SK-N-SH treated with all-trans-retinoic acid at 6 μM for 48 hours (cell line): ENCODE measurements around the gene SEPTIN6.

Experiments used
- ATAC-seq: fragments of 200-7000 bp; cut with Tn5 transposase; 3 replicates; pipeline ENCODE4 v1.9.1; 2020; ENCODE audit warnings: mild to moderate bottlenecking, moderate library complexity
- ARNTL ChIP-seq: fragments of 450-650 bp; formaldehyde crosslinking; IDR thresholded peaks from 2 replicates; pipeline ENCODE4 v1.5.0; 2020; ENCODE audit warnings: low read depth, mild to moderate bottlenecking, moderate library complexity, borderline replicate concordance
- BACH2 ChIP-seq: fragments of 250-450 bp; sonication (Bioruptor Pico); IDR thresholded peaks from 2 replicates; pipeline ENCODE4 v1.9.0; 2021; ENCODE audit warnings: mild to moderate bottlenecking, borderline replicate concordance
- CREB5 ChIP-seq: fragments of 250-450 bp; sonication (Bioruptor Pico); IDR thresholded peaks from 2 replicates; pipeline ENCODE4 v1.5.1; 2020; ENCODE audit warnings: low read depth, mild to moderate bottlenecking, moderate library complexity
- CSDC2 ChIP-seq: fragments of 250-450 bp; sonication (Bioruptor Pico); IDR thresholded peaks from 2 replicates; pipeline ENCODE4 v1.5.0; 2020; ENCODE audit warnings: mild to moderate bottlenecking, moderate library complexity
- CSRNP3 ChIP-seq: fragments of 250-450 bp; sonication (Bioruptor Pico); IDR thresholded peaks from 2 replicates; pipeline ENCODE4 v1.5.1; 2021; ENCODE audit warnings: mild to moderate bottlenecking, moderate library complexity
- ESRRG ChIP-seq: fragments of 250-450 bp; sonication (Bioruptor Pico); IDR thresholded peaks from 2 replicates; pipeline ENCODE4 v1.6.1; 2021; ENCODE audit warnings: mild to moderate bottlenecking
- GLIS3 ChIP-seq: fragments of 250-450 bp; sonication (Bioruptor Pico); IDR thresholded peaks from 2 replicates; pipeline ENCODE4 v1.5.0; 2020; ENCODE audit warnings: mild to moderate bottlenecking, moderate library complexity
- ISL1 ChIP-seq: fragments of 250-450 bp; sonication (Bioruptor Pico); IDR thresholded peaks from 2 replicates; pipeline ENCODE4 v2.1.2; 2022; ENCODE audit warnings: mild to moderate bottlenecking, moderate library complexity
- OSR1 ChIP-seq: fragments of 250-450 bp; sonication (Bioruptor Pico); IDR thresholded peaks from 2 replicates; pipeline ENCODE4 v1.8.0; 2022; ENCODE audit warnings: moderate library complexity, mild to moderate bottlenecking, inconsistent platforms
- PATZ1 ChIP-seq: fragments of 250-450 bp; sonication (Bioruptor Pico); IDR thresholded peaks from 2 replicates; pipeline ENCODE4 v1.8.0; 2020; ENCODE audit warnings: mild to moderate bottlenecking, moderate library complexity, borderline replicate concordance
- POU6F1 ChIP-seq: fragments of 250-450 bp; sonication (Bioruptor Pico); IDR thresholded peaks from 2 replicates; pipeline ENCODE4 v1.8.0; 2021; ENCODE audit warnings: low read depth, mild to moderate bottlenecking, moderate library complexity, borderline replicate concordance
- PPARA ChIP-seq: fragments of 250-450 bp; sonication (Bioruptor Pico); IDR thresholded peaks from 2 replicates; pipeline ENCODE4 v1.5.0; 2020; ENCODE audit warnings: mild to moderate bottlenecking, borderline replicate concordance
- RARB ChIP-seq: fragments of 250-450 bp; sonication (Bioruptor Pico); IDR thresholded peaks from 2 replicates; pipeline ENCODE4 v1.8.0; 2021; ENCODE audit warnings: mild to moderate bottlenecking, moderate library complexity
- SNAI2 ChIP-seq: fragments of 250-450 bp; sonication (Bioruptor Pico); IDR thresholded peaks from 2 replicates; pipeline ENCODE4 v1.5.0; 2020; ENCODE audit warnings: mild to moderate bottlenecking, moderate library complexity
- TCF4 ChIP-seq: fragments of 250-450 bp; sonication (Bioruptor Pico); IDR thresholded peaks from 2 replicates; pipeline ENCODE4 v1.8.0; 2021; ENCODE audit warnings: mild to moderate bottlenecking, moderate library complexity, borderline replicate concordance
- TOX ChIP-seq: fragments of 250-450 bp; sonication (Bioruptor Pico); IDR thresholded peaks from 2 replicates; pipeline ENCODE4 v1.8.0; 2021; ENCODE audit warnings: mild to moderate bottlenecking, moderate library complexity, borderline replicate concordance
- ZC3H10 ChIP-seq: fragments of 250-450 bp; sonication (Bioruptor Pico); IDR thresholded peaks from 2 replicates; pipeline ENCODE4 v1.5.1; 2021; ENCODE audit warnings: mild to moderate bottlenecking, moderate library complexity
- ZFP3 ChIP-seq: fragments of 250-450 bp; sonication (Bioruptor Pico); IDR thresholded peaks from 2 replicates; pipeline ENCODE4 v1.5.0; 2020; ENCODE audit warnings: mild to moderate bottlenecking, moderate library complexity
- ZFP30 ChIP-seq: fragments of 450-650 bp; formaldehyde crosslinking; IDR thresholded peaks from 2 replicates; pipeline ENCODE4 v1.5.0; 2022; ENCODE audit warnings: mild to moderate bottlenecking, moderate library complexity
- ZNF565 ChIP-seq: fragments of 450-650 bp; formaldehyde crosslinking; conservative IDR thresholded peaks from 2 replicates; pipeline ENCODE4 v1.5.0; 2020; ENCODE audit warnings: low read depth, mild to moderate bottlenecking, moderate library complexity
- ZNF70 ChIP-seq: fragments of 450-650 bp; formaldehyde crosslinking; IDR thresholded peaks from 2 replicates; pipeline ENCODE4 v1.5.0; 2020; ENCODE audit warnings: mild to moderate bottlenecking, moderate library complexity
- ZNF8 ChIP-seq: fragments of 450-650 bp; formaldehyde crosslinking; IDR thresholded peaks from 2 replicates; pipeline ENCODE4 v1.5.0; 2020; ENCODE audit warnings: mild to moderate bottlenecking, moderate library complexity

The SEPTIN6 gene

GRCh38 chrX:119659522-119659921 lies 33.4 kb downstream of the SEPTIN6 start:
- no peak for TF ChIP-seq BACH2 (CRISPR knock-in tag)
- TF ChIP-seq ZNF8 (CRISPR knock-in tag), result no peak
- TF ChIP-seq CSDC2 (CRISPR knock-in tag), result no peak
- no peak for TF ChIP-seq TOX (CRISPR knock-in tag)
- no peak for TF ChIP-seq ESRRG (CRISPR knock-in tag)
- no peak for TF ChIP-seq ISL1 (CRISPR knock-in tag)
- TF ChIP-seq ZC3H10 (CRISPR knock-in tag), result no peak
- no peak for TF ChIP-seq ARNTL (CRISPR knock-in tag)
- no peak for TF ChIP-seq TCF4
- TF ChIP-seq ZNF565 (CRISPR knock-in tag), result no peak
- no peak for TF ChIP-seq GLIS3
- TF ChIP-seq OSR1 (CRISPR knock-in tag), result no peak
- TF ChIP-seq ZFP30 (CRISPR knock-in tag), result no peak
- no peak for TF ChIP-seq CREB5
- no peak for TF ChIP-seq SNAI2 (CRISPR knock-in tag)
- no peak for TF ChIP-seq ZFP3 (CRISPR knock-in tag)
- no peak for TF ChIP-seq CSRNP3 (CRISPR knock-in tag)
- TF ChIP-seq POU6F1, result no peak
- no peak for TF ChIP-seq RARB (CRISPR knock-in tag)
- ATAC-seq, result no peak

GRCh38 chrX:119655125-119655524 lies 37.8 kb downstream of the SEPTIN6 start:
- peak; percentile 88 for ATAC-seq
- TF ChIP-seq ESRRG (CRISPR knock-in tag) (no peak), SNAI2 (CRISPR knock-in tag) (no peak), CSRNP3 (CRISPR knock-in tag) (no peak), GLIS3 (no peak), CREB5 (no peak), OSR1 (CRISPR knock-in tag) (no peak), ZNF70 (CRISPR knock-in tag) (no peak), ISL1 (CRISPR knock-in tag) (no peak), PPARA (no peak), RARB (CRISPR knock-in tag) (no peak), PATZ1 (CRISPR knock-in tag) (no peak), POU6F1 (no peak), BACH2 (CRISPR knock-in tag) (no peak), ZNF565 (CRISPR knock-in tag) (no peak), ZNF8 (CRISPR knock-in tag) (no peak), ZC3H10 (CRISPR knock-in tag) (no peak), ZFP30 (CRISPR knock-in tag) (no peak)
